HepG2 (cell line): Measurements from ENCODE around the gene PGPEP1. TPM values are rescaled to one million over a fixed set of nuclear protein-coding genes. Genes with fewer than 3 reads are reported as not detected.

Experiments
- AKAP8 ChIP-seq: sonication (generic); formaldehyde crosslinking; IDR thresholded peaks from 2 replicates; pipeline ENCODE4 v1.5.1; 2020; ENCODE audit warnings: mild to moderate bottlenecking, missing genetic modification reagents
- ATF1 ChIP-seq: IDR thresholded peaks from 2 replicates; pipeline ENCODE4 v1.6.1; 2016; ENCODE audit warnings: mild to moderate bottlenecking, control low read depth
- CBFB ChIP-seq: sonication (generic); formaldehyde crosslinking; IDR thresholded peaks from 2 replicates; pipeline ENCODE4 v1.4.0; 2020; ENCODE audit warnings: missing genetic modification reagents
- CBX5 ChIP-seq: sonication (generic); formaldehyde crosslinking; IDR thresholded peaks from 2 replicates; pipeline ENCODE4 v1.4.0; 2020; ENCODE audit warnings: missing genetic modification reagents, borderline replicate concordance
- EEA1 ChIP-seq: sonication (generic); formaldehyde crosslinking; IDR thresholded peaks from 2 replicates; pipeline ENCODE4 v1.5.1; 2020; ENCODE audit warnings: mild to moderate bottlenecking, missing genetic modification reagents, borderline replicate concordance
- HOXA9 ChIP-seq: sonication (generic); formaldehyde crosslinking; IDR thresholded peaks from 2 replicates; pipeline ENCODE4 v1.8.1; 2022; ENCODE audit warnings: missing genetic modification reagents, mild to moderate bottlenecking, moderate library complexity, borderline replicate concordance
- JUN ChIP-seq: sonication (generic); formaldehyde crosslinking; IDR thresholded peaks from 2 replicates; pipeline ENCODE4 v1.4.0; 2020; ENCODE audit warnings: mild to moderate bottlenecking, missing genetic modification reagents
- MAF1 ChIP-seq: sonication (generic); formaldehyde crosslinking; IDR thresholded peaks from 2 replicates; pipeline ENCODE4 v1.5.0; 2020; ENCODE audit warnings: missing genetic modification reagents, borderline replicate concordance
- MXD4 ChIP-seq: IDR thresholded peaks from 2 replicates; pipeline ENCODE4 v1.6.1; 2016; ENCODE audit warnings: mild to moderate bottlenecking, missing biosample characterization, missing genetic modification reagents
- PHF20 ChIP-seq: sonication (generic); formaldehyde crosslinking; IDR thresholded peaks from 2 replicates; pipeline ENCODE4 v1.5.0; 2020; ENCODE audit warnings: mild to moderate bottlenecking, missing genetic modification reagents
- SIN3A ChIP-seq: IDR thresholded peaks from 2 replicates; pipeline ENCODE4 v1.6.1; 2011; ENCODE audit warnings: low read depth, mild to moderate bottlenecking, control low read depth, low read length, borderline replicate concordance
- SNAPC2 ChIP-seq: sonication (generic); formaldehyde crosslinking; IDR thresholded peaks from 2 replicates; pipeline ENCODE4 v1.8.1; 2022; ENCODE audit warnings: mild to moderate bottlenecking, missing genetic modification reagents
- TARDBP ChIP-seq: sonication (generic); formaldehyde crosslinking; IDR thresholded peaks from 2 replicates; pipeline ENCODE4 v1.8.0; 2022; ENCODE audit warnings: mild to moderate bottlenecking, missing genetic modification reagents
- TGIF2 ChIP-seq: IDR thresholded peaks from 2 replicates; pipeline ENCODE4 v1.6.1; 2016; ENCODE audit warnings: control low read depth, missing compliant biosample characterization
- ZBTB42 ChIP-seq: sonication (generic); formaldehyde crosslinking; IDR thresholded peaks from 2 replicates; pipeline ENCODE4 v1.5.0; 2020; ENCODE audit warnings: mild to moderate bottlenecking, missing genetic modification reagents
- ZFYVE20 ChIP-seq: sonication (generic); formaldehyde crosslinking; IDR thresholded peaks from 2 replicates; pipeline ENCODE4 v1.8.0; 2023; ENCODE audit warnings: low read depth, mild to moderate bottlenecking, moderate library complexity, missing genetic modification reagents, borderline replicate concordance
- ZNF564 ChIP-seq: sonication (generic); formaldehyde crosslinking; IDR thresholded peaks from 2 replicates; pipeline ENCODE4 v1.8.1; 2023; ENCODE audit warnings: mild to moderate bottlenecking, missing genetic modification reagents
- ZNF816 ChIP-seq: sonication (generic); formaldehyde crosslinking; IDR thresholded peaks from 2 replicates; pipeline ENCODE4 v1.8.0; 2022; ENCODE audit warnings: missing genetic modification reagents, mild to moderate bottlenecking, borderline replicate concordance
- polyA plus RNA-seq, 8 experiments: library from polyadenylated mRNA; depleted of rRNA in 3 of 8; stranded (reverse) in 7 of 8; unstranded in 1 of 8; fragments of >200 nt; fragmentation: Illumina TruSeq in 4 of 8; extraction: Trizol in 4 of 8; gene quantifications; 2 replicates each; pipeline versions ENCODE4 v1.2.1 to v1.2.3, GENCODE V29; 2011 to 2016; ENCODE audit warnings: low read depth in 4 of 8, missing spikeins in 1 of 8, mixed read lengths in 1 of 8; ENCODE audit not compliant: insufficient read depth in 1 of 8
- total RNA-seq, 5 experiments: library from RNA; depleted of rRNA; stranded (reverse); fragments of >200 nt; fragmentation: Illumina TruSeq; extraction: Trizol; gene quantifications; 2 replicates each; pipeline ENCODE4 v1.2.3, GENCODE V29; 2016; ENCODE audit warnings: low read depth in 1 of 5
- TF ChIP-seq, protein P1 (sequence below): sonication (generic); formaldehyde crosslinking; IDR thresholded peaks from 2 replicates; pipeline ENCODE4 v1.4.0; 2020; ENCODE audit warnings: missing genetic modification reagents, borderline replicate concordance
- TF ChIP-seq, protein P2 (sequence below): IDR thresholded peaks from 2 replicates; pipeline ENCODE4 v1.6.1; 2016; ENCODE audit warnings: missing biosample characterization, missing genetic modification reagents, low read depth
- TF ChIP-seq, protein P3 (sequence below), 2 experiments: sonication (generic) in 1 of 2; formaldehyde crosslinking in 1 of 2; IDR thresholded peaks; 2 replicates each; pipeline versions ENCODE4 v1.4.0 to v1.6.1; 2018 to 2020; ENCODE audit warnings: missing genetic modification reagents in 2 of 2, borderline replicate concordance in 1 of 2, low read depth in 1 of 2, mild to moderate bottlenecking in 1 of 2, missing biosample characterization in 1 of 2
- TF ChIP-seq, protein P4 (sequence below): sonication (generic); formaldehyde crosslinking; IDR thresholded peaks from 2 replicates; pipeline ENCODE4 v1.4.0; 2020; ENCODE audit warnings: missing genetic modification reagents, borderline replicate concordance

The PGPEP1 gene
- total and polyA plus RNA-seq, 2 of the 13 experiments (the other 11 are each of a cell fraction or from before 2014, with no cell fraction given) = 53.1 to 56.6 TPM

DNA sequence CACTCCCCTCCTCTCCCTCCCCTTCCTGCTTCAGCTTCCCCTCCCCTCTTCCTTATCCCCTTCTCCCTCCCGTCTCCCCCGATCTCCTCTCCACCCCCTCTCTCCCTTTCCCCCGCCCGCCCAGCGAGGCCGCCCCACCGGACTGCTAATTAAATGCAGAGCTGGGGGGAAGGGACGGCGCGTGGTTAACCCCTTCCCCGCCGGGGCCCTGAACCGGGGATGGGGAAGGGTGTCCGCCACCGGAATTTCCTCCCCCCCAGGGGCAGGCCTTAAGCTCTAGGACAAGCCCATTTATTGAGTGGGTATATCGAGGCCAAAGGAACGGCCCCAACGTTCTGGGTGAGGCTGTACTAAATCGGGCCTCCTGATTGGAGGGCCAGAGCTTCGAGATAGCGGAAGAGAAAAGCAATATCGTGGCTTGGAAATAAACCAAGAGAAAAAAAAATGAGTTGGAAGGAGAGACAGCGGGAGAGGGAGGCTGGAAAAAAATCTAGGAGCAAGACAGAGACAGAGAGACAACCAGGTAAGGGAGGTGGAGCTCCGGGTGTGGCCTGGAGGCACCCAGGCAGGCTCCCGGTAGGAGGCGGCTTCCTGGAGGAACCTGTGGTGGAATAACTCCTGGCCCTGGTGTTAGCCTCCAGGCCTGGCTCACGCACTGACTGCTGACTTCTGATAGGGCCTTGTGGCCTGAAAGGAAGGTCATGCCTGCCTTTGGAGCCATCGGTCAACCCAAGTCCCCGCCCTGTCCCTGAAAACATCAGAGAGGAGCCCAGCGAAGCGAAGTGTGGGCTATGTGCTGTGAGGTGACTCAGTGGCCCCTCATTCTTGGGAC lies 47.4 kb upstream of the PGPEP1 start (continued):
- TF ChIP-seq, protein P1, sequence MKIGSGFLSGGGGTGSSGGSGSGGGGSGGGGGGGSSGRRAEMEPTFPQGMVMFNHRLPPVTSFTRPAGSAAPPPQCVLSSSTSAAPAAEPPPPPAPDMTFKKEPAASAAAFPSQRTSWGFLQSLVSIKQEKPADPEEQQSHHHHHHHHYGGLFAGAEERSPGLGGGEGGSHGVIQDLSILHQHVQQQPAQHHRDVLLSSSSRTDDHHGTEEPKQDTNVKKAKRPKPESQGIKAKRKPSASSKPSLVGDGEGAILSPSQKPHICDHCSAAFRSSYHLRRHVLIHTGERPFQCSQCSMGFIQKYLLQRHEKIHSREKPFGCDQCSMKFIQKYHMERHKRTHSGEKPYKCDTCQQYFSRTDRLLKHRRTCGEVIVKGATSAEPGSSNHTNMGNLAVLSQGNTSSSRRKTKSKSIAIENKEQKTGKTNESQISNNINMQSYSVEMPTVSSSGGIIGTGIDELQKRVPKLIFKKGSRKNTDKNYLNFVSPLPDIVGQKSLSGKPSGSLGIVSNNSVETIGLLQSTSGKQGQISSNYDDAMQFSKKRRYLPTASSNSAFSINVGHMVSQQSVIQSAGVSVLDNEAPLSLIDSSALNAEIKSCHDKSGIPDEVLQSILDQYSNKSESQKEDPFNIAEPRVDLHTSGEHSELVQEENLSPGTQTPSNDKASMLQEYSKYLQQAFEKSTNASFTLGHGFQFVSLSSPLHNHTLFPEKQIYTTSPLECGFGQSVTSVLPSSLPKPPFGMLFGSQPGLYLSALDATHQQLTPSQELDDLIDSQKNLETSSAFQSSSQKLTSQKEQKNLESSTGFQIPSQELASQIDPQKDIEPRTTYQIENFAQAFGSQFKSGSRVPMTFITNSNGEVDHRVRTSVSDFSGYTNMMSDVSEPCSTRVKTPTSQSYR = peak; percentile 72
- TF ChIP-seq TARDBP (CRISPR knock-in tag) (0 out of 2 replicates have a peak, but pooled peaks have one; percentile 34), MAF1 (CRISPR knock-in tag) (no peak), JUN (CRISPR knock-in tag) (no peak), HOXA9 (CRISPR knock-in tag) (no peak), ZFYVE20 (CRISPR knock-in tag) (no peak), ZBTB42 (CRISPR knock-in tag) (no peak), CBFB (CRISPR knock-in tag) (no peak), MXD4 (CRISPR knock-in tag) (no peak), TGIF2 (no peak), ATF1 (CRISPR knock-in tag) (no peak), AKAP8 (no peak), PHF20 (CRISPR knock-in tag) (no peak), CBX5 (CRISPR knock-in tag) (no peak), SNAPC2 (CRISPR knock-in tag) (no peak), ZNF564 (no peak), EEA1 (no peak), ZNF816 (no peak; the same call in 1 of the 2 replicates), SIN3A (no peak)
- TF ChIP-seq, protein P2, sequence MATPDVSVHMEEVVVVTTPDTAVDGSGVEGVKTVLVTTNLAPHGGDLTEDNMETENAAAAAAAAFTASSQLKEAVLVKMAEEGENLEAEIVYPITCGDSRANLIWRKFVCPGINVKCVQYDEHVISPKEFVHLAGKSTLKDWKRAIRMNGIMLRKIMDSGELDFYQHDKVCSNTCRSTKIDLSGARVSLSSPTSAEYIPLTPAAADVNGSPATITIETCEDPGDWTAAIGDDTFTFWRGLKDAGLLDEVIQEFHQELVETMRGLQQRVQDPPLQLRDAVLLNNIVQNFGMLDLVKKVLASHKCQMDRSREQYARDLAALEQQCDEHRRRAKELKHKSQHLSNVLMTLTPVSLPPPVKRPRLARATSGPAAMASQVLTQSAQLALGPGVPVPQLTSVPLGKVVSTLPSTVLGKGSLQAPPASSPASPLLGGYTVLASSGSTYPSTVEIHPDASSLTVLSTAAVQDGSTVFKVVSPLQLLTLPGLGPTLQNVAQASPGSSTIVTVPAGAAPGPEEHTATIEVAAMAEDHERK (CRISPR knock-in tag) = no peak
- TF ChIP-seq, protein P3, sequence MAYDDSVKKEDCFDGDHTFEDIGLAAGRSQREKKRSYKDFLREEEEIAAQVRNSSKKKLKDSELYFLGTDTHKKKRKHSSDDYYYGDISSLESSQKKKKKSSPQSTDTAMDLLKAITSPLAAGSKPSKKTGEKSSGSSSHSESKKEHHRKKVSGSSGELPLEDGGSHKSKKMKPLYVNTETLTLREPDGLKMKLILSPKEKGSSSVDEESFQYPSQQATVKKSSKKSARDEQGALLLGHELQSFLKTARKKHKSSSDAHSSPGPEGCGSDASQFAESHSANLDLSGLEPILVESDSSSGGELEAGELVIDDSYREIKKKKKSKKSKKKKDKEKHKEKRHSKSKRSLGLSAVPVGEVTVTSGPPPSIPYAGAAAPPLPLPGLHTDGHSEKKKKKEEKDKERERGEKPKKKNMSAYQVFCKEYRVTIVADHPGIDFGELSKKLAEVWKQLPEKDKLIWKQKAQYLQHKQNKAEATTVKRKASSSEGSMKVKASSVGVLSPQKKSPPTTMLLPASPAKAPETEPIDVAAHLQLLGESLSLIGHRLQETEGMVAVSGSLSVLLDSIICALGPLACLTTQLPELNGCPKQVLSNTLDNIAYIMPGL (CRISPR knock-in tag; IDR thresholded peaks at IDR 0.05; ENCODE audit: borderline replicate concordance in 1 of 2, low read depth in 1 of 2) = peak in 1 of 2 experiments; percentile 27; a peak in 1 of 4 replicates
- TF ChIP-seq, protein P4, sequence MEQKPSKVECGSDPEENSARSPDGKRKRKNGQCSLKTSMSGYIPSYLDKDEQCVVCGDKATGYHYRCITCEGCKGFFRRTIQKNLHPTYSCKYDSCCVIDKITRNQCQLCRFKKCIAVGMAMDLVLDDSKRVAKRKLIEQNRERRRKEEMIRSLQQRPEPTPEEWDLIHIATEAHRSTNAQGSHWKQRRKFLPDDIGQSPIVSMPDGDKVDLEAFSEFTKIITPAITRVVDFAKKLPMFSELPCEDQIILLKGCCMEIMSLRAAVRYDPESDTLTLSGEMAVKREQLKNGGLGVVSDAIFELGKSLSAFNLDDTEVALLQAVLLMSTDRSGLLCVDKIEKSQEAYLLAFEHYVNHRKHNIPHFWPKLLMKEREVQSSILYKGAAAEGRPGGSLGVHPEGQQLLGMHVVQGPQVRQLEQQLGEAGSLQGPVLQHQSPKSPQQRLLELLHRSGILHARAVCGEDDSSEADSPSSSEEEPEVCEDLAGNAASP = peak; percentile 55; the same call in 1 of the 2 replicates
